HG03060 (cell line): Measurements from ENCODE around the gene SLC35F1.

ENCODE experiments used
- ATAC-seq: cut with Tn5 transposase; IDR thresholded peaks from one replicate; pipeline ENCODE4 v1.9.1; 2021; ENCODE audit warnings: low read depth, moderate number of reproducible peaks; ENCODE audit not compliant: unreplicated experiment

The SLC35F1 gene

DNA sequence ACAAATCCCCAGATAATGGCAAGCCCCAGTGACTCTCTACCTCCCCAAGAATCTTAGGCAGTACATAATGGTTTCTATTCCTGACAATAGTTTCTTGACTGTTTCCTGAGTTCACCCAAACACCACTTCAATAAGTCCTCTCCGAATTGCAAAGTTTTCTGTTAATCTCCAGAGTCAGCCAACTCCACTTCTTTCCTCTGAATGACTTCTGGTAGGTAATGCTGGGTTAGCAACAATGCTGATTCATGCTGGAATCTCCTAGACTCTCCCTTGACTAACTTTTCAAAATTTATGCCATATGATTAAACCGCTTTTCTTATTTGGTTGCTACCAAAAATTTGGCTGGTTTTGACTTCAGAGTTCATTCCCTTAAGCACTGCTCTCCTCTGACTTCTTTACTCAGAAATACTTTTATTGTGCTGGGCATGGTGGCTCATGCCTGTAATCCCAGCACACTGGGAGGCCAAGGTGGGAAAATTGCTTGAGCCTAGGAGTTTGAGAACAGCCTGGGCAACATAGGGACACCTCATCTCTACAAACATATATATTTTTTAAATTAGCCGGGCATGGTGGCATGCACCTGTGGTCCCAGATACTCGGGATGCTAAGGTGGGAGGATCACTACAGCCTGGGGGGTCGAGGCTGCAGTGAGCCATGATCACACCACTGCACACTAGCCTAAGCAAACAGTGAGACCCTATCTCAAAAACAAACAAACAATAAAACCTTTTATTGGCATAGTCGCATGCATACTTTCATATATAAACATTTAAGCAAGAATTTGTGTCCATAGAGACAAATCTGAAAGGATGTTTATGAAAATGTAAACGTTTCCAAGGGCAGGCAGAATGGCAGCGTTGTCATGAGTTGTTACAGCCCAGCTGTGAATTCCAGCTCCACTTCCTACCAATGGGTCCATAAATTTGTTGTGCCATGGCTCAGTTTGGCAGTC, 391.7 kb downstream of the SLC35F1 start:
- ATAC-seq: no peak

DNA sequence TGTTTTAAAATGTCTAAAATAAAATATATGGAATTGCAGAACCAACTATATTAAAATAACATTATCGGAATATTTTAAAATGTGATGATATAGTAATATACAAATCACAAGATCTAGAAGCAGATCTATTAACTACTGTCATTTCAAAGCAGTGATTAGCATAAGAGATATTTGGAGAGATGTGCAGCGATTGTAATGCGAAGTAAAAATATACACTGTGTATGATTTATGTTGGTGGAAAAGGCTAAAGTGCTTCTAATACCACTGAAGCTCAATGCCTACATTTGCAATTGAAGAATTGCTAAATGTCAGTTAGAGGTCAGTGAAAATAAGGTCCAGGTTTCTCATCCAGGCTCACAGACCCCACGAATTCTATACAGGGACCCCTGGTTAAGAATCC, 392.4 kb downstream of the SLC35F1 start:
- no peak for ATAC-seq

DNA sequence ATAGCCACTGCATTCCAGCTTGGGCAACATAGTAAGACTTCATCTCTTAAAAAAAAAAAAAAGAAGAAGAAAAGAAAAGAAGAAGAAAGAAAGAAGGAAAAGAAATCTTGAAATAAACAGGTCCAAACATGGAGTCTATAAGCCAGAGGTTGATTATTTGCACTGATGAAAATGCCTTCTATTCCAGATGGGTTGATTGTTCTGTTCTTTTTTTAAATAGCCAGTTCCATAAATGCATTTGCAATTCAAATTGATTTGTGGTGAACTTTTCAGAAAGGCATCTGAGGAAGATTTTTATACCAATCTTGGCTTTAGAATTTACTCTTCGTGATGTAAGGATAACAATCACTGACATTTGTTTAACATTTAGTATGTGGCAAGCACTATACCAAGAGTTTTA, 397.3 kb downstream of the SLC35F1 start:
- ATAC-seq: no peak

DNA sequence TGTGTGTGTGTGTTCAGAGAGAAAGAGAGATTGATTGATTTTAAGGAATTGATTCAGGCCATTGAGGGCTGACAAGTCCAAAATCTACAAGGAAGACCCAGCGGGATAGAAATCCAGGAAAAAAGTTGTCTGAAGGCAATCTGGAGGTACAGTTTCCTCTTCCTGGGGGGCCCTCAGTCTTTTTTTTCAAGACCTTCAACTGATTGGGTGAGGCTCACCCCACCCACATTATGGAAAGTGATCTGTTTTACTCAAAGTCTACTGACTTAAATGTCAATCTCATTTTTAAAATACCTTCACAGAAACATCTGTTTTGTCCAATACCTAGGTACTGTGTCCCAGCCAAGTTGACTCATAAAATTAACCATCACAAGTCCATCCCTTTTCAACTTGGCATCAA, 398.0 kb downstream of the SLC35F1 start:
- ATAC-seq: no peak

DNA sequence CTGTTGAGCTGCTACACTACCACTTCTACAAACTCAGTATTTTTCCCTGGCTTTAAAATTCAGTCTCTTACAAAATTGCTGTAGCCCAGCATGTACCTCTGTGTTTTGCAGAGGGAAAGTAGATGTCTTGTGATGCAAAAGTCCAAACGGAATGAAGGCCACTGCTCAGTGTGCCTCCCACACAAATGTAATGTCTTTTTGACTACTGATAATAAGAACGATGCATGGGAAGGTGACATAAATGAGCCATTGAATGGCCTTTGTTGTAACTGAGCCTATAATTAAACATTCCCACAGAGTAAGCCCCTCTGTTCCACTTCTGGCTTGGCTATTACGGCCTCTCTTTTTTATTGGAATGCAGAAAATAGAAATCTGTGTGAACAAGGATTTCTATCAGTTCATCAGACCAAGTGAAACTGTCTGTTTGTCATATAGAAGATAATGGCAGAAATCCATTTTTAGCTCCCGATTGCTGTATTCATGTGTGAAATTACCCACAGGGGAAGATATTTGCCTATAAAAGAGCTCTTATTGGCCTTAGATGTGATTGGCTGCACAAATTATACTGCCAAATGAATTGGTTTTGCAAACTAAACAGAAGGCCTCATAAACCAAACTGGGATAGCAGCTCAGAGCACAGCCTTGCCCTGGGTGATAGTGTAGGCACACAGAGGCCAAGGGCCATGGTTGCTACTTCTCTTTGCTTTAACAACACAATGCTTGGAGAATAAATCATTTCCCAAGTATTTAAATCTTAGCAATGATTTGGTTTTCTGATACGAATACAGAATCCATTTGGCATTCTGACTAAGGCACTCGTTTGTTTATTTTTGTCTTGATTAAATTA, 399.6 kb downstream of the SLC35F1 start:
- no peak for ATAC-seq

DNA sequence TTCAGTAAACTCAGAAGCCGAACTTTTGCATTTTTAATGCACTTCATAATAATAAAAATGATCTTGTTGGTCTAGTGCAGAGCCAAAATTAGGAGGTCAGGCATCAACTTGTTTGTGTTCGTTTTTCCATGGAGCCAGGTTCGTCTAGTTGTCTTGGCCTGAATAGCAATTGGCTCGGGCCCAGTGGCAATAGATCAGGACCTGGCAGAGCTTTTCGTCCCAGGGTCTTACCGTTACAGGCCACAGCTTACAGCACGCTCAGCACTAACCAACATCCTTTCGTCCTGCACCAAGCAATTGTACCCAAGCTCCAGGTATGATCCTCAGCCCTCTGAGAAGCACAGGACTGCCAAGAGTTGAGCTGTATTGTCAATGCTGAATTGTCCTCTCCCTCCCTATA, 400.5 kb downstream of the SLC35F1 start:
- ATAC-seq: no peak

DNA sequence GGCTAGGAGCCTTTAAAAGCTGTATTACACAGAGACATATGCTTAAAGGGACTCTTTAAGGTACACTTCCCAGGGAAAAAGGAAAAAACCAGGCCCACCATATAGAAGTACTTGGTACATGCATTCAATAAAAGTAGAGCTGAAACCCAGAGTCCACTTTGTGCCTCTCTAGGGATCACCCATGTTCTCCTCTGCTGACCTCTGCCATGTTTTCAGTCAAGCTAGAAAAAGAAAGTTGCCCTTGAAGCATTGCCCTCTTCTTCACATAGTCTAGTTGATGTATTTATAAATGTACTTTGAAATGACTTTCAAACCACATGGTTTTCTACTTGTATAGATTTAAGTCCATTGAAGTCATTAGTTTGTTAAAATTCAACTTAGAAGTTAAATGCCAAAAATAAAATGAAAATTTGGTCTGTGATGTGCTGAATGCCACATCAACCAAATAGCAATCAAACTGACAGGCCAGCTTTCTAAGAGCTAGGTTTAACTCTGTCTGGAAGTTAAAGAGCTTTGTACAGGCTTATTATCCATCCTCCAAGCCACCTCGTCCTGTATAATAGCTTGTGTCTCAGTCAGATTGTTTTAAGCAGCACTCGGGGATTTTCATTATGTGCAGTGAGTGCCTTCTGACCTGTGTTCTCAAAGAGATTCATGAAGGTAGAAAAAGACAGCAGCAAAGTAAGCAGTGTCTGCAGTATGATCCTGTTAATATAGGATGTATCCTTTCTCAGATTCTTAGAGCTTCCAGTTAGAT, 402.5 kb downstream of the SLC35F1 start:
- ATAC-seq: no peak

DNA sequence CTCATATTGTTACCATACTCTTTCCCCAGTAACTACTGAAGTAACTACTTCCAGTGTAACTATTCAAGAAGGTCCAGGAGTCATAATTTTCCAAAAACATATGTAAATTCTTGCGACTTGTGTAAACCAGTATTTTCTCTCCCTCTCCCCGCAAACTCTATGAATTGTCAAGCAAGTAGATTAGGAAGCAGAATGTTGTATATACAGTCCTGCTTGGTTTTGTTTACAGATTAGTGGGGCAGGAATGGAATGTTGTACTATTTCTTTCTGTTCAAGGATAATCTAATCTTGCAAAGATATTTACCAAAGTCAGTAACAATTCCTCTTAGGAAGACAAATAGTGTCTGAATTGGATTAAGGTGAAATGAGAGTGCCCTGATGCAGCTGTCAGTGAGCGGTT, 406.1 kb downstream of the SLC35F1 start:
- ATAC-seq: no peak

DNA sequence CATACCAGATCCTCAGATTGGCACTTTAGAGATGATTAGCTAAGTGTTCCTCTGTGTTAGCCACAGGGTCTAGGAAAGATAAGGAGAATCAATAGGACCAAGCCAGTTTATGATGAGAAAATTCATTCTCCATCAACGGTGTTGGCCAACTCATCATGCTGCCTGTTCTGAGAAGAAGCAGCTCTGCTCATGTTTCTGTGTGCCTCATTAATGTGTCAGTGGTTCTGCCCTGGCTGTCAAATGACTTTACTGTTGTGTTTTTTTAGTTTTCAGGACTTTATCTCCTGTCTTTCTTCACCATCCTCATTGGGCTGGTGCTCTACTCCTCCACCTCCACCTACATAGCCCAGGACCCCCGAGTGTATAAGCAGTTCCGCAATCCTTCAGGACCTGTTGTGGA, 406.7 kb downstream of the SLC35F1 start:
- no peak for ATAC-seq

DNA sequence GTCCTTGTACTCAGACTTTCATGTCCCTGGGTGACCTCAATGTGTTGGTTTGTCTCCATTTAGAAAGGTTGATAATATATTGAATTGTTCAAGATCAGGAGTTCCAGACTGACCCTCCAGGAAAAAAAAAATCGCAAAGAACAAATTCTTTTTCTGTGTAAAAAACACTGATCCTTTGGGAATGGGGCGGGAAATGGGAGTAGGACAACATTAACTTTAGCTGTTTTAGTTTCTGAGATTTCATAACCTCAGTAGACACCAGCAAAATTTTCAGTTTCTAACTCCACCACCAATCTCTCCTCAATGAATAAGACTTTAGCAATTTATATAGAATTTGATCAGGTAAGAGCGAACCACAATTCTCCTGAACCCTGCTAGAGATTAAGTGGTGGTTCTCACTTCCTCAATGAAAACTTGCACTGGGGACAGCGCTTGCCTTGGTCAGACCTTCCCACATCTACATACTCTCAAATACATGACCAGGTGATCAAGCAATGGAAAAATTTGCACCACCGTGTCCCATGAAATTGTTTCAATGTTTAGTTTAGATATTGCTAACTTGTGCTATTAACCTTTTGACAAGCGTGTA, 409.8 kb downstream of the SLC35F1 start:
- no peak for ATAC-seq

DNA sequence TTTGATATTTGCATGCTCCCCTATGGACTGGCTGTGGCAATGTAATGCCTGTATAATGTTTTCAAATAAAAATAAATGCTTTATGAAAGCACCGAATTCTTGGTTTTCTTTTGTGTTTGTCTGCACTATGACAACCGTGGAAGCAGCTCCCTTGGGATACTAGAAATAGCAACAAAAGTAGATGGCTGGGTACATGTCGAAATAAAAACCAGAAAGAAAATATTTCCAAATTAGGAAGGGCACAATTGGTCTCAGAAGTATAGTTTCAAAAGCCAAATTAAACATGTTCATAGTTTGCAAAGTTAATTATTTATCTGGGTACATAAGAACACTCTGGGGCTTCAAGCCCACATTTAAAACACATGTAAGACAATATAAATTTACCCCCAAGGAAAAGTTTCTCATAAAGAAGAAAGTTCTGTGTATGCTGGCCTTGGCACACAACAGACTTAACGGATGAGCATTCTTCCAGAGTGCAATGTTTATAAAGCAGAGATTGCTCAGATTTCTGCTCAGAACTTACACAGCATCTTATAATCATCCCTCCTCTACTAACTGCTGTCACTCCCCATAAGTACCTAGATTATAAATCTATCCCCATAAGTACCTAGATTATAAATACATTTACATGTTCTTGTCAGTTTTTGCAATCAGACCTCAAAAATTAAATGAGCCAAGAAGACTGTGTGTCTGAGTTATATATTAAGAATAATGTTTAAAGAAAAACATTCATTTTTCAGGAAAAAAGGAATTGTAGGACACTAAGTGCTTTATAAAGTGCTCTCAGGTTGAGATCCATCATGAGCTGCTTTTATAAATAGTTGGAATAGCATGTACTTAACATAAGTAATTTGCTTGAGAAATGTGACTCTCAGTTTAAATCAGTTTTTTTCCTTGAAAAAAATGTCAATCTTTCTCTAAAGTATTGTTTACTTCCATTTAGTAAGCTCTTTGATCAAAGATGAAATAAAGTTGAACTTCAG, 410.8 kb downstream of the SLC35F1 start:
- ATAC-seq: no peak

DNA sequence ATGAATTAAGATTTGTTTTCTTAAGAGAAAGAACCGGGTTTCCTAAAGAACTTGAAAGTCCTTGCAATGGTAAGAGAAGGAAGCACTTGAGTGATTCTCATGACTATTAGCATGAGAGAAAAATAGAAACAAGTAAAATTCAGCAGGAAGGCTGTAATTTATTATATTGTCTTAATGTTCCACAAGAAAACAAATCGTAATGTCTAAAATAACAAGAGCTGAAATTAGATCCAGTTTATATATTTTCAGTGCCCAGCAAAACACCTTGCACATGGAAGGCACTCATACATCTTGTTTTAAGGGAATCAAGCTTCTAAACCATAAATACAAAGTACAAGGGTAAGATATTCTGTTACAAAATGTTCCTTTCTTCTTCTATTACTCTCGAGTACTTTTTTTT, 411.6 kb downstream of the SLC35F1 start:
- no peak for ATAC-seq

DNA sequence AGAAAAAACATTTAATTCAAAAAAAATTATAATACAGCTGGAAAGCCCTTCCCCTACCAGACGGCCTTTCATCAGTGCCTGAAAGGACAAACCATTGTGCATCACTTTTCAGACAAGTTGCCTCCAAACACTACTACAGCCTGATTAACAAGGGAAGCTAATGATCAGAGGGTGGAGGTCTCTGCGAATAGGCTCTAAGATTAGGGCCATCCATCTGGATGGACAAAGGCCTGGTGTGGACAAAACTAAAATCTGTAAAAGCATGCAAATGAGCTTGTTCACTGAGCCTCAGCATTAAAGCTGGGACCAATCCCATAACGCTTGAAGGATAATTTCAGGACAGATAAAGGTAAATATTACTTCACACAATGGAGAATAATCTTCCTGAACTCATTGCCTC, 412.4 kb downstream of the SLC35F1 start:
- no peak for ATAC-seq

DNA sequence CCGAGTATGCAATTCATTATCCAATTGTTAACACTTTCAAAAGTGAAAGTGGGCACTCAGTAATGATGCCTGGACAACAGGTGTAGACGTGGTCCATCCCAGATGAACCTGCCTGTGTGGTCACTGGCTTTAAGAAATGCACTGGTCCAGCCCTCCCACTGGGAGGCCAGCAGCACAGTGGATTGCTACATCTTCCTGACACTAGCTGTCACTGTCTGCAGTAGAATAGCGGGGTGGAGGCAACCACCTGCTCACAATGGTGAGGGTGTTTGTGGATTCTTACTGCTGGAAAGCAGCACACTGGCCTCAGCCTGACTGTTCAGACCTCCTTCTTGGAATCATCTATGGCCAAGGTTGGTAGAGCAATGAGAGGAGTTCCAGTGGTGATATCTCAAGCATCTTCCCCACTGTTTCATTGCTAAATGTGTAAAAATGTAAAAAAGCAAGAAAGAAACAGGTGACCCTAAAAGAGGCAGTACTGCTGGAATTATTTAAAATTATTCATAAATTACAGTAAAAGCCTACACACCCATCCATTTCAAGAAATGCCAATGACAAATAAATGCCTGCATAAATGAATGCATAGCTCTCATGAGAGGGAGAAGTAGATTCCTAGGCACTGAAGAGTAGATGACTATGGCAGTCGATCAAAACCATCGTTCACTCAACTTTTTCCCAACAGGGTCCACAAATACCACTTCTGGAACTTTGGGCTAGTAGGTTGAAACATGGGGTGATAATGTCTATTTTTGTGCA, 413.0 kb downstream of the SLC35F1 start:
- ATAC-seq: no peak

DNA sequence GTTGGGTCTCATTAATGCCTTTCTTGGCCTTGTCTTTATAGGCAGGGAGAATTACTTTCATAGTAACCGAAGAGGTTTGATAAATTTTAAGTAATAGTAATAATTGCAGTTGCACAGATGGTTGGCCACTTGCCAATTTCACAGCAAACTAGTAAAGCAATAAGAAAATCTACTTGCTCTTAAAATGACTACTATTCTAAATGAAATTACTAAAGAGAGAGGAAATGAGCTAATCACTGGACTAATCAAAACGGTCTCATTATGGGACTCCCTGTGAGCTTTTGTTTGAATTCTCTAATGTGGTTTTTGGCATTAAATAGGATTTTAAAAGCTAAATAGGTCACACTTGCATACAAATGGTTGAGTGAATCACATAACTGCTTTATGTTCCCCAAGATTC, 413.6 kb downstream of the SLC35F1 start:
- no peak for ATAC-seq

DNA sequence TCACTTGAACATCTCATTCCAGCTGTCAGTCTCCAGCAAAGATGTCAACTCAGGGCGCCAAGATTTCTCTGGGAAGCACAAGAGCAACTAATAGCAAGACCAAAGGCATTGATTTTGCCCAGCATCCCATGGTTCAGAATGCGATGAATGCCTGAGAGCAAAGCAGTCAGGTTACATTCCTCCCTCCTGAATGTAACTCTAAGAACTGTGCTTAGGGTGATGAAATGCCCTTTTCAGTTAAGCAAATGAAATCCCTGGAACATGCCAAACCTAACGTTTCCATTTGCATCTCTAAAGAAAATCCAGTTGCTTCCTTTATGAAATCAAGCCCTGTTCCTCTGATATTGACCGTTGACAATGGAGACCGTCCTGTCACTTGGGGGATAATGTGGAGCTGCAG, 417.1 kb downstream of the SLC35F1 start:
- no peak for ATAC-seq

DNA sequence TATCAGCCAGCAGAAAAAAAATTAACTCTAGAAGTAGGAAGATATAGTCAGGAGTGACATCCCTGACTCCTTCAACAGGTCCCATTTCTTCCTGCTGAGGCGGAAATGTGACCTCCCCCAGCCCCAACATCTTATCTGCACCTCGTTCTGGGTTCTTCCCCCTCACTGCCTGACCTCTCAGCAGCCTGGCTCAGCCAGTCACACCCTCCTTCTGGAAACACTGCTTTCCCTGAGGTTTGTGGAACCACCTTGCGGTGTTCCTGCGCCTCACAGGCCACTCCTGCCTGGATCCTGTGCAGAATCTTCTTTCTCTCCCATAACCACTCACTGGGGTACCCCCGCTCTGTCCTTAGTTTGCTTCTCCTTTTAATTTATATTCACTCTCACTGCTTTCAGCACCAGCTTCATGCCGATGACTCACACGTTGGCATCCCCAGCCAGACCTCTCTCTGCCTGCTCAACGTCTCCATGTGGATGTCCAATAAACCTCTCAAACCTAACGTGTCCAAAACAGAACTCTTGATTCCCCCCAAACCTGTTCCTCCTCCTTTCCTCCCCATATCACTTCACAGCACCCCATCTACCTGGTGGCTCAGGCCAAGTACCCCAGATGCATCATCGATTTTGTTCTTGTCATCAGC, 418.3 kb downstream of the SLC35F1 start:
- ATAC-seq: no peak

DNA sequence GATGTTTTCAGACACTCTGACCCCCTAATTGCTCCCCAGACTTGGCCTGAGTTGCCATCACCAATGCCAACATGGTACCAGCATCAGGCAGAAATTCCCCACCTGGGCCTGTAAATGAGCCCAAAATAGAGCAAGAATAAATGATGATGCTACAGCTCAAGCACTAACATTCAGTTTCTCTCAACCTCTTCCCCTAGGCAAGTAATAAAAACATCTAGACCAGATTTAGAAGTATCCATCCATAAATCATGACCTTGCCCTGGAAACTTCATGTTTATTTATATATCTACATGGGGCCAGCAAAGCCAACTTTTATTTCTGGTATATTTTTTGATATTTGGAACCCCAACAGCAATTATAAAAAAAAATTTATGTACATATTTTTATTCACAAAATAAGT, 419.6 kb downstream of the SLC35F1 start:
- no peak for ATAC-seq
